Activated naive CD4-positive, alpha-beta T cell treated with anti-CD3 and anti-CD28 coated beads, Interleukin-2, amount 50 U/mL, for 72 hours (primary cell): ENCODE measurements around the gene UPK1B. TPM values are rescaled to one million over a fixed set of nuclear protein-coding genes. Genes with fewer than 3 reads are reported as not detected.
"Not testable (repeated sequence)": the region's sequence is repeated elsewhere in the genome, so short reads cannot be mapped to it uniquely, and the experiment has no call there.

Experiments
- ATAC-seq, 2 donors: fragments of 150-1000 bp; cut with Tn5 transposase; 2 replicates each; pipeline ENCODE4 v1.10.0; 2021; ENCODE audit warnings: mild to moderate bottlenecking in 2 of 2, moderate library complexity in 2 of 2
- DNase-seq, 2 donors: peaks; one replicate each; pipeline ENCODE4 v3.0.0; 2021 to 2022; ENCODE audit warnings: low spot score in 2 of 2
- H3K27ac Mint-ChIP-seq, 2 donors: one replicate each; pipeline ENCODE4 v1.8.0; 2022; ENCODE audit warnings: mild to moderate bottlenecking in 2 of 2, mixed read lengths in 2 of 2
- H3K36me3 Mint-ChIP-seq, 2 donors: one replicate each; pipeline ENCODE4 v1.8.0; 2022; ENCODE audit warnings: mixed read lengths in 2 of 2
- H3K9me3 Mint-ChIP-seq, 2 donors: one replicate each; pipeline ENCODE4 v1.8.0; 2022; ENCODE audit warnings: mixed read lengths in 2 of 2
- total RNA-seq, 2 donors: library from RNA; stranded (reverse); gene quantifications; one replicate each; pipeline ENCODE4 v1.2.3, GENCODE V29; 2022

UPK1B gene
- total RNA-seq, 2 donors from 2014 or later, result 0.51 TPM; not detected in 1

- DNase-seq (no peak), ATAC-seq (no peak)
- peaks cover 15 to 20% of the 10 kb centered on the region in 2 donors for H3K36me3 Mint-ChIP-seq
- H3K9me3 Mint-ChIP-seq, result peaks cover 3 to 12% of the 10 kb centered on the region in 2 donors
- no peak overlapping the region for H3K27ac Mint-ChIP-seq
Measured at GRCh38 chr3:119160815-119161214, 12.6 kb upstream of the UPK1B start.

- DNase-seq (no peak), ATAC-seq (no peak)
- Mint-ChIP-seq H3K9me3 (peaks cover 3 to 12% of the 10 kb centered on the region in 2 donors), H3K36me3 (peaks cover 15 to 21% of the 10 kb centered on the region in 2 donors), H3K27ac (no peak overlapping the region)
Measured at GRCh38 chr3:119161240-119161639, 12.2 kb upstream of the UPK1B start.

- H3K27ac Mint-ChIP-seq, DNase-seq, ATAC-seq: not testable (repeated sequence)
- Mint-ChIP-seq H3K36me3 (peaks cover 15 to 16% of the 10 kb centered on the region in 2 donors), H3K9me3 (peaks cover 3 to 17% of the 10 kb centered on the region in 2 donors)
Measured at GRCh38 chr3:119164745-119165144, 8.7 kb upstream of the UPK1B start.

- H3K27ac Mint-ChIP-seq, result no peak overlapping the region
- H3K36me3 Mint-ChIP-seq, result peaks cover under 1 to 1% of the 10 kb centered on the region in 2 donors
- H3K9me3 Mint-ChIP-seq, result peaks cover 0 to 5% of the 10 kb centered on the region in 2 donors
- DNase-seq, result no peak
- no peak for ATAC-seq
Measured at GRCh38 chr3:119170821-119171220, 2.6 kb upstream of the UPK1B start.

GRCh38 chr3:119175872-119176756, 2.7 kb downstream of the UPK1B start:
- H3K36me3 Mint-ChIP-seq, result no peaks in the 10 kb centered on the region
- DNase-seq (no peak), ATAC-seq (no peak)
- no peak overlapping the region for H3K27ac Mint-ChIP-seq
- no peaks in the 10 kb centered on the region for H3K9me3 Mint-ChIP-seq

- Mint-ChIP-seq H3K9me3 (no peaks in the 10 kb centered on the region), H3K36me3 (no peaks in the 10 kb centered on the region), H3K27ac (no peak overlapping the region)
- DNase-seq (no peak), ATAC-seq (no peak)
Measured at GRCh38 chr3:119176778-119177177, 3.4 kb downstream of the UPK1B start.

GRCh38 chr3:119177321-119177720, 3.9 kb downstream of the UPK1B start:
- no peaks in the 10 kb centered on the region for H3K36me3 Mint-ChIP-seq
- H3K27ac Mint-ChIP-seq, result no peak overlapping the region
- DNase-seq (no peak), ATAC-seq (no peak)
- no peaks in the 10 kb centered on the region for H3K9me3 Mint-ChIP-seq

- DNase-seq (no peak), ATAC-seq (no peak)
- no peak overlapping the region for H3K27ac Mint-ChIP-seq
- H3K36me3 Mint-ChIP-seq, result no peaks in the 10 kb centered on the region
- no peaks in the 10 kb centered on the region for H3K9me3 Mint-ChIP-seq
Measured at GRCh38 chr3:119181765-119182164, 8.4 kb downstream of the UPK1B start.

- Mint-ChIP-seq H3K27ac (no peak overlapping the region), H3K9me3 (no peaks in the 10 kb centered on the region), H3K36me3 (no peaks in the 10 kb centered on the region)
- no peak for DNase-seq
- no peak for ATAC-seq
Measured at GRCh38 chr3:119184111-119184510, 10.7 kb downstream of the UPK1B start.

- Mint-ChIP-seq H3K9me3 (no peaks in the 10 kb centered on the region), H3K27ac (peak overlapping the region in 1 of 2 donors; percentile 10), H3K36me3 (no peaks in the 10 kb centered on the region)
- ATAC-seq (peak; percentile 40 to 47), DNase-seq (no peak)
Measured at GRCh38 chr3:119184796-119185570, 11.6 kb downstream of the UPK1B start.

- Mint-ChIP-seq H3K36me3 (no peaks in the 10 kb centered on the region), H3K27ac (no peak overlapping the region), H3K9me3 (no peaks in the 10 kb centered on the region)
- no peak for ATAC-seq
- DNase-seq, result no peak
Measured at GRCh38 chr3:119187266-119187665, 13.9 kb downstream of the UPK1B start.

GRCh38 chr3:119191800-119192199, 18.4 kb downstream of the UPK1B start:
- no peak for ATAC-seq
- no peaks in the 10 kb centered on the region for H3K36me3 Mint-ChIP-seq

GRCh38 chr3:119194237-119195150, 21.1 kb downstream of the UPK1B start:
- H3K36me3 Mint-ChIP-seq, result no peaks in the 10 kb centered on the region
- DNase-seq (no peak), ATAC-seq (no peak)
- no peaks in the 10 kb centered on the region for H3K9me3 Mint-ChIP-seq
- no peak overlapping the region for H3K27ac Mint-ChIP-seq

More at GRCh38 chr3:119191800-119192199, 18.4 kb downstream of the UPK1B start:
- H3K9me3 Mint-ChIP-seq, result no peaks in the 10 kb centered on the region
- no peak overlapping the region for H3K27ac Mint-ChIP-seq
- no peak for DNase-seq

GRCh38 chr3:119195151-119195476, 21.7 kb downstream of the UPK1B start:
- H3K36me3 Mint-ChIP-seq, result no peaks in the 10 kb centered on the region
- no peaks in the 10 kb centered on the region for H3K9me3 Mint-ChIP-seq
- DNase-seq (no peak), ATAC-seq (no peak)
- H3K27ac Mint-ChIP-seq, result no peak overlapping the region

- no peaks in the 10 kb centered on the region for H3K36me3 Mint-ChIP-seq
- ATAC-seq, result no peak
- no peak for DNase-seq
- H3K9me3 Mint-ChIP-seq, result no peaks in the 10 kb centered on the region
- no peak overlapping the region for H3K27ac Mint-ChIP-seq
Measured at GRCh38 chr3:119195911-119196310, 22.5 kb downstream of the UPK1B start.

GRCh38 chr3:119205209-119205608, 31.8 kb downstream of the UPK1B start:
- ATAC-seq, result peak in 1 of 2 donors; percentile 9
- DNase-seq, result no peak
- peak overlapping the region in 1 of 2 donors; percentile 50 for H3K27ac Mint-ChIP-seq
- H3K9me3 Mint-ChIP-seq, result no peaks in the 10 kb centered on the region
- H3K36me3 Mint-ChIP-seq, result peaks cover 12 to 22% of the 10 kb centered on the region in 2 donors
